MCF 10A (cell line): ENCODE data around the gene COL9A2. TPM values are rescaled to one million over a fixed set of nuclear protein-coding genes. Genes with fewer than 3 reads are reported as not detected.

Source experiments
- BruUV-seq: library from RNA; stranded (reverse); fragments of 400-500 nt; replicated peaks from 2 replicates; lab custom pipeline; 2021; lab: Mats Ljungman, UMichigan
- CTCF ChIA-PET: fragments of 300-600 bp; sonication (Branson Sonifier 250); formaldehyde crosslinking; extraction: SDS; loops from one replicate; lab custom pipeline; 2021; ENCODE audit warnings: antibody characterized with exemption, inconsistent platforms; lab: Yijun Ruan, JAX
- POLR2A ChIA-PET: fragments of 300-600, 350-650 bp; sonication (Branson Sonifier 250); formaldehyde crosslinking; extraction: SDS; loops from one replicate; lab custom pipeline; 2020; ENCODE audit warnings: antibody characterized with exemption, inconsistent platforms; lab: Yijun Ruan, JAX
- DNase-seq: peaks from one replicate; pipeline ENCODE4 v3.0.0-alpha.2; 2018; ENCODE audit not compliant: unreplicated experiment
- H3K27ac Mint-ChIP-seq: one replicate; pipeline ENCODE4 v1.8.0; 2022; ENCODE audit warnings: mild to moderate bottlenecking, low read depth, mixed read lengths; ENCODE audit not compliant: unreplicated experiment
- H3K27me3 Mint-ChIP-seq: one replicate; pipeline ENCODE4 v1.8.0; 2022; ENCODE audit warnings: mixed read lengths; ENCODE audit not compliant: insufficient read depth, unreplicated experiment
- H3K36me3 Mint-ChIP-seq: one replicate; pipeline ENCODE4 v1.8.0; 2022; ENCODE audit warnings: mild to moderate bottlenecking, moderate library complexity, mixed read lengths; ENCODE audit not compliant: insufficient read depth, unreplicated experiment
- H3K4me1 Mint-ChIP-seq: one replicate; pipeline ENCODE4 v1.8.0; 2022; ENCODE audit warnings: mixed read lengths; ENCODE audit not compliant: insufficient read depth, unreplicated experiment
- H3K4me3 Mint-ChIP-seq: one replicate; pipeline ENCODE4 v1.8.0; 2022; ENCODE audit warnings: mild to moderate bottlenecking, moderate library complexity, mixed read lengths; ENCODE audit not compliant: unreplicated experiment
- H3K9me3 Mint-ChIP-seq: one replicate; pipeline ENCODE4 v1.8.0; 2022; ENCODE audit warnings: mixed read lengths; ENCODE audit not compliant: unreplicated experiment
- CTCF ChIP-seq: fragments of 200-600 bp; IDR thresholded peaks from one replicate; pipeline ENCODE4 v1.8.0; 2022; ENCODE audit warnings: antibody characterized with exemption, mild to moderate bottlenecking; ENCODE audit not compliant: unreplicated experiment
- intact Hi-C: fragments of 100-400 bp; cut with micrococcal nuclease; formaldehyde crosslinking; loops from 2 replicates; pipeline ENCODE4 v1.14.1; 2022
- total RNA-seq: library from RNA; stranded (reverse); gene quantifications from 2 replicates; pipeline ENCODE4 v1.2.3, GENCODE V29; 2022

COL9A2 gene
- total RNA-seq, 1 experiment from 2014 or later, result not detected

GRCh38 chr1:40311692-40312091 lies 5.4 kb downstream of the COL9A2 start:
- ChIA-PET POLR2A (no interaction called here), CTCF (interaction anchor here (1.6 kb wide), 1 partner anchor 168 kb away, joined by 5 read pairs; no protein-coding TSS in a partner anchor)
- Mint-ChIP-seq H3K9me3 (no peaks in the 10 kb centered on the region), H3K27ac (no peak overlapping the region), H3K27me3 (peaks cover 13% of the 10 kb centered on the region), H3K4me1 (no peaks in the 10 kb centered on the region), H3K4me3 (no peak overlapping the region), H3K36me3 (no peaks in the 10 kb centered on the region)
- no peak for DNase-seq
- no peak for TF ChIP-seq CTCF
- intact Hi-C loops, result no loop called here
- BruUV-seq, result no TSS peak

GRCh38 chr1:40310983-40311642 lies 6.0 kb downstream of the COL9A2 start:
- no peaks in the 10 kb centered on the region for H3K4me1 Mint-ChIP-seq
- intact Hi-C loops, result no loop called here
- DNase-seq, result no peak
- peaks cover 8% of the 10 kb centered on the region for H3K27me3 Mint-ChIP-seq
- no peak for TF ChIP-seq CTCF
- H3K4me3 Mint-ChIP-seq, result no peak overlapping the region
- no peaks in the 10 kb centered on the region for H3K36me3 Mint-ChIP-seq
- H3K9me3 Mint-ChIP-seq, result no peaks in the 10 kb centered on the region
- POLR2A ChIA-PET, result no interaction called here
- BruUV-seq, result no TSS peak
- CTCF ChIA-PET, result interaction anchor here (0.6 to 1.6 kb wide), 2 partner anchors 24 to 167 kb away, joined by 3 to 5 read pairs; no protein-coding TSS in a partner anchor
- H3K27ac Mint-ChIP-seq, result no peak overlapping the region

GRCh38 chr1:40310129-40310461 lies 7.0 kb downstream of the COL9A2 start:
- POLR2A ChIA-PET, result no interaction called here

More at GRCh38 chr1:40310129-40310461, 7.0 kb downstream of the COL9A2 start:
- Mint-ChIP-seq H3K9me3 (no peaks in the 10 kb centered on the region), H3K36me3 (no peaks in the 10 kb centered on the region), H3K4me3 (no peak overlapping the region), H3K27ac (no peak overlapping the region), H3K4me1 (no peaks in the 10 kb centered on the region), H3K27me3 (no peaks in the 10 kb centered on the region)
- no TSS peak for BruUV-seq
- intact Hi-C loops, result no loop called here
- DNase-seq, result no peak
- TF ChIP-seq CTCF, result no peak
- CTCF ChIA-PET, result interaction anchor here (1.6 kb wide), 1 partner anchor 166 kb away, joined by 5 read pairs; no protein-coding TSS in a partner anchor
